Caco-2 (cell line): Measurements from ENCODE around the gene BHMT. TPM values are rescaled to one million over a fixed set of nuclear protein-coding genes. Genes with fewer than 3 reads are reported as not detected.

Source experiments
- Bru-seq: library from RNA; stranded (reverse); fragments of 400-500 nt; gene quantifications from one replicate; lab custom pipeline; 2021; lab: Mats Ljungman, UMichigan
- BruChase-seq, 2 experiments: library from RNA; stranded (reverse); fragments of 400-500 nt; gene quantifications; one replicate each; lab custom pipeline; 2021; lab: Mats Ljungman, UMichigan
- BruUV-seq: library from RNA; stranded (reverse); fragments of 400-500 nt; replicated peaks from 2 replicates; lab custom pipeline; 2021; lab: Mats Ljungman, UMichigan
- CTCF ChIA-PET: fragments of 300-600 bp; sonication (Branson Sonifier 250); formaldehyde crosslinking; loops from one replicate; lab custom pipeline; 2022; ENCODE audit warnings: antibody characterized with exemption; lab: Charles Lee
- POLR2A ChIA-PET: fragments of 300-600 bp; sonication (Branson Sonifier 250); formaldehyde crosslinking; loops from one replicate; lab custom pipeline; 2022; ENCODE audit warnings: antibody characterized with exemption; lab: Charles Lee
- DNase-seq, 2 experiments: peaks; one replicate each; pipeline versions ENCODE4 v3.0.0 to v3.0.0-alpha.2; 2020 to 2022
- H3K27me3 ChIP-seq: replicated peaks from 2 replicates; pipeline ENCODE4 v1.6.0; 2011; ENCODE audit warnings: low read length; ENCODE audit not compliant: control insufficient read depth, insufficient read depth
- H3K36me3 ChIP-seq: 2 replicates; pipeline ENCODE4 v1.5.1; 2011; ENCODE audit warnings: low read length; ENCODE audit not compliant: control insufficient read depth, insufficient read depth
- H3K4me1 ChIP-seq: fragments of 250-450 bp; sonication (Bioruptor Pico); 2 replicates; pipeline ENCODE4 v1.5.1; 2020; ENCODE audit warnings: mild to moderate bottlenecking
- H3K4me3 ChIP-seq: 2 replicates; pipeline ENCODE4 v1.5.1; 2011; ENCODE audit warnings: low read depth, mild to moderate bottlenecking, control low read depth, low read length
- H3K9me3 ChIP-seq: fragments of 250-450 bp; sonication (Bioruptor Pico); 2 replicates; pipeline ENCODE4 v1.5.1; 2020; ENCODE audit warnings: mild to moderate bottlenecking, moderate library complexity
- H3K27ac Mint-ChIP-seq: one replicate; pipeline ENCODE4 v1.8.0; 2022; ENCODE audit warnings: mixed read lengths; ENCODE audit not compliant: unreplicated experiment
- H3K27me3 Mint-ChIP-seq: one replicate; pipeline ENCODE4 v1.8.0; 2022; ENCODE audit warnings: mixed read lengths; ENCODE audit not compliant: insufficient read depth, unreplicated experiment
- H3K36me3 Mint-ChIP-seq: one replicate; pipeline ENCODE4 v1.8.0; 2022; ENCODE audit warnings: mild to moderate bottlenecking, mixed read lengths; ENCODE audit not compliant: insufficient read depth, unreplicated experiment
- H3K4me1 Mint-ChIP-seq: one replicate; pipeline ENCODE4 v1.8.0; 2022; ENCODE audit warnings: low read depth, mixed read lengths; ENCODE audit not compliant: unreplicated experiment
- H3K4me3 Mint-ChIP-seq: one replicate; pipeline ENCODE4 v1.8.0; 2022; ENCODE audit warnings: mild to moderate bottlenecking, moderate library complexity, mixed read lengths; ENCODE audit not compliant: unreplicated experiment
- H3K9me3 Mint-ChIP-seq: one replicate; pipeline ENCODE4 v1.8.0; 2022; ENCODE audit warnings: mixed read lengths; ENCODE audit not compliant: unreplicated experiment
- intact Hi-C: fragments of 100-400 bp; cut with micrococcal nuclease; formaldehyde crosslinking; loops from one replicate; pipeline ENCODE4 v1.10.0; 2022; ENCODE audit not compliant: unreplicated experiment
- long read RNA-seq: library from polyadenylated mRNA; stranded (forward); transcript quantifications from one replicate; pipeline ENCODE4 v2.0.0, GENCODE V29; 2022
- total RNA-seq: library from RNA; stranded (reverse); gene quantifications from 2 replicates; pipeline ENCODE4 v1.2.3, GENCODE V29; 2022
- TF ChIP-seq, protein P1 (sequence below), 2 experiments: fragments of 200-600 bp in 1 of 2; IDR thresholded peaks; 1 replicate in 1 of 2; 2 replicates in 1 of 2; pipeline versions ENCODE4 v1.5.1 to v1.8.0; 2011 to 2022; ENCODE audit warnings: antibody characterized with exemption in 1 of 2, control low read depth in 1 of 2, inconsistent platforms in 1 of 2, low read depth in 1 of 2, low read length in 1 of 2, mild to moderate bottlenecking in 1 of 2, moderate library complexity in 1 of 2; ENCODE audit not compliant: insufficient read depth in 1 of 2, severe bottlenecking in 1 of 2, unreplicated experiment in 1 of 2

Gene BHMT, protein sequence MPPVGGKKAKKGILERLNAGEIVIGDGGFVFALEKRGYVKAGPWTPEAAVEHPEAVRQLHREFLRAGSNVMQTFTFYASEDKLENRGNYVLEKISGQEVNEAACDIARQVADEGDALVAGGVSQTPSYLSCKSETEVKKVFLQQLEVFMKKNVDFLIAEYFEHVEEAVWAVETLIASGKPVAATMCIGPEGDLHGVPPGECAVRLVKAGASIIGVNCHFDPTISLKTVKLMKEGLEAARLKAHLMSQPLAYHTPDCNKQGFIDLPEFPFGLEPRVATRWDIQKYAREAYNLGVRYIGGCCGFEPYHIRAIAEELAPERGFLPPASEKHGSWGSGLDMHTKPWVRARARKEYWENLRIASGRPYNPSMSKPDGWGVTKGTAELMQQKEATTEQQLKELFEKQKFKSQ
- total RNA-seq (not detected in 2 replicates), Bru-seq, nascent RNA (not detected), BruChase-seq, experiment 1, labeled RNA remaining after a 2-hour chase (not detected), BruChase-seq, experiment 2, labeled RNA remaining after a 6-hour chase (not detected)
- long read RNA-seq: 0 reads

- Histone ChIP-seq H3K9me3 (no peaks in the 10 kb centered on the region; the same call in 1 of the 2 replicates), H3K4me1 (no peaks in the 10 kb centered on the region), H3K36me3 (no peaks in the 10 kb centered on the region), H3K27me3 (peaks cover 3% of the 10 kb centered on the region; the same call in 1 of the 2 replicates), H3K4me3 (no peak within 1 kb of the TSS)
- intact Hi-C loops: no loop called here
- POLR2A ChIA-PET: no interaction called here
- no peak for DNase-seq
- Mint-ChIP-seq H3K36me3 (no peaks in the 10 kb centered on the region), H3K4me1 (no peaks in the 10 kb centered on the region), H3K27ac (no peak within 1 kb of the TSS), H3K9me3 (no peaks in the 10 kb centered on the region), H3K27me3 (peaks cover 9% of the 10 kb centered on the region), H3K4me3 (peak within 1 kb of the TSS; percentile 6)
- no TSS peak for BruUV-seq
- CTCF ChIA-PET: no interaction called here
- TF ChIP-seq, protein P1, sequence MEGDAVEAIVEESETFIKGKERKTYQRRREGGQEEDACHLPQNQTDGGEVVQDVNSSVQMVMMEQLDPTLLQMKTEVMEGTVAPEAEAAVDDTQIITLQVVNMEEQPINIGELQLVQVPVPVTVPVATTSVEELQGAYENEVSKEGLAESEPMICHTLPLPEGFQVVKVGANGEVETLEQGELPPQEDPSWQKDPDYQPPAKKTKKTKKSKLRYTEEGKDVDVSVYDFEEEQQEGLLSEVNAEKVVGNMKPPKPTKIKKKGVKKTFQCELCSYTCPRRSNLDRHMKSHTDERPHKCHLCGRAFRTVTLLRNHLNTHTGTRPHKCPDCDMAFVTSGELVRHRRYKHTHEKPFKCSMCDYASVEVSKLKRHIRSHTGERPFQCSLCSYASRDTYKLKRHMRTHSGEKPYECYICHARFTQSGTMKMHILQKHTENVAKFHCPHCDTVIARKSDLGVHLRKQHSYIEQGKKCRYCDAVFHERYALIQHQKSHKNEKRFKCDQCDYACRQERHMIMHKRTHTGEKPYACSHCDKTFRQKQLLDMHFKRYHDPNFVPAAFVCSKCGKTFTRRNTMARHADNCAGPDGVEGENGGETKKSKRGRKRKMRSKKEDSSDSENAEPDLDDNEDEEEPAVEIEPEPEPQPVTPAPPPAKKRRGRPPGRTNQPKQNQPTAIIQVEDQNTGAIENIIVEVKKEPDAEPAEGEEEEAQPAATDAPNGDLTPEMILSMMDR (IDR thresholded peaks at IDR 0.05; ENCODE audit: insufficient read depth in 1 of 2, low read depth in 1 of 2, low read length in 1 of 2, severe bottlenecking in 1 of 2, unreplicated experiment in 1 of 2): no peak
Observed at GRCh38 chr5:79111387-79111959, at the start of gene BHMT. BHMT (plus strand) TSS chr5:79111809; CDS start chr5:79111886, 77 bp downstream.

- Histone ChIP-seq H3K4me3 (no peak overlapping the region), H3K36me3 (no peaks in the 10 kb centered on the region), H3K4me1 (no peaks in the 10 kb centered on the region), H3K27me3 (no peaks in the 10 kb centered on the region), H3K9me3 (no peaks in the 10 kb centered on the region)
- intact Hi-C loops: no loop called here
- TF ChIP-seq, protein P1 (IDR thresholded peaks at IDR 0.05; ENCODE audit: insufficient read depth in 1 of 2, low read depth in 1 of 2, low read length in 1 of 2, severe bottlenecking in 1 of 2, unreplicated experiment in 1 of 2): no peak
- Mint-ChIP-seq H3K36me3 (no peaks in the 10 kb centered on the region), H3K27ac (no peak overlapping the region), H3K4me3 (no peak overlapping the region), H3K27me3 (peaks cover 9% of the 10 kb centered on the region), H3K9me3 (no peaks in the 10 kb centered on the region), H3K4me1 (no peaks in the 10 kb centered on the region)
- CTCF ChIA-PET: no interaction called here
- DNase-seq: no peak
- BruUV-seq: no TSS peak
- POLR2A ChIA-PET: no interaction called here
Observed at GRCh38 chr5:79062436-79062835, 49.2 kb upstream of the BHMT start.

DNA sequence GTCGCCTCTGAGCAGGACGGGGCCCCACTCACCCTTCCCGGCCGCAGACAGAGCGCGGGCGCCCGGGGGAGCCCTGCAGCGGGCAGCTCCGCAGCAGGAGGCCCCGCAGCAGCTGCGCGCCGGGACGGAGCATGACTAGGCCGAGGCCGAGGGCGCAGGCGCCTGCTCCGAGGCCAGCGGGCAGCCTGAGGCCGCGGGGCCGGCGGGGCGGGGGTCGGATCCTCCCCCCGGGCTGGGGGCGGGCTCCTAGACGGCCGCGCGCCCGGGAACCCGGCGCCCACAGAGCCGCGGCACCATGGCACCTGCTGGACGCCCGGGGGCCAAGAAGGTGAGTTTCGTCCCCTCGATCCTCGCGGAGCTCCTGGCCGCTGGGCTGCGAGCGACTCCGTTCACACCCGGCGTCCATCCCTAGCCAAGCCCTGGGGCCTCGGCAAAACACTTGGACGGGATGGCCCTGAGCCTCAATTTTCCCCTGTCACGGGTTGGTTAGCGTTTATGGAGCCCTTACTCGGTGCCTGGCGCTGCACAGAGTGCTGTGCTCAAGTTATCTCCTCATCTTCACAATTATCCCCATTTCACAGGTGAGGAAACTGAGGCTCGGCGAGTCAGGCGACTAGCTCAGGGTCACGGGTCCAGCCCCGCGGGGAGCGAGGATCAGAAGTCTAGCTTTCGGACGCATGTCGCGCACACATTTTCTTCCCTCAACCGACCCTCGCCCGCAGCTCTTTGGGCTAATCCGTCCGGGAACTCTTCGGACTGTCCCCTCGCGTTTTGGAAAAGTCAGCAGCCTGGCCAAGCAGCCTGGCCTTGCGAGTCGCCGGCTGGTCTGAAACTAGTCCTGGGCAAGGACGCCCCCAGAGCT lies 41.9 kb upstream of the BHMT start, which contains the start of the genes BHMT2 and DMGDH:
BHMT2 (plus strand) TSS at position 280 of the 862 bp plus-strand sequence; CDS start at position 296, 16 bp downstream.
DMGDH (minus strand) TSS at position 187 of the 862 bp plus-strand sequence; CDS start at position 133, 54 bp downstream.
- H3K4me1 ChIP-seq: no peaks in the 10 kb centered on the region
- Mint-ChIP-seq H3K36me3 (no peaks in the 10 kb centered on the region), H3K9me3 (no peaks in the 10 kb centered on the region), H3K4me3 (no peak within 1 kb of the TSS), H3K27ac (no peak within 1 kb of the TSS), H3K27me3 (no peaks in the 10 kb centered on the region), H3K4me1 (no peaks in the 10 kb centered on the region)
- no peaks in the 10 kb centered on the region for H3K27me3 ChIP-seq
- no peak for DNase-seq
- ChIA-PET POLR2A (no interaction called here), CTCF (no interaction called here)
- H3K36me3 ChIP-seq: no peaks in the 10 kb centered on the region
- intact Hi-C loops: no loop called here
- no peak within 1 kb of the TSS for H3K4me3 ChIP-seq
- no peaks in the 10 kb centered on the region for H3K9me3 ChIP-seq
- TF ChIP-seq, protein P1 (IDR thresholded peaks at IDR 0.05; ENCODE audit: insufficient read depth in 1 of 2, low read depth in 1 of 2, low read length in 1 of 2, severe bottlenecking in 1 of 2, unreplicated experiment in 1 of 2): no peak
- BruUV-seq: no TSS peak
